ENCODE results near the gene ZFP1.

DNA sequence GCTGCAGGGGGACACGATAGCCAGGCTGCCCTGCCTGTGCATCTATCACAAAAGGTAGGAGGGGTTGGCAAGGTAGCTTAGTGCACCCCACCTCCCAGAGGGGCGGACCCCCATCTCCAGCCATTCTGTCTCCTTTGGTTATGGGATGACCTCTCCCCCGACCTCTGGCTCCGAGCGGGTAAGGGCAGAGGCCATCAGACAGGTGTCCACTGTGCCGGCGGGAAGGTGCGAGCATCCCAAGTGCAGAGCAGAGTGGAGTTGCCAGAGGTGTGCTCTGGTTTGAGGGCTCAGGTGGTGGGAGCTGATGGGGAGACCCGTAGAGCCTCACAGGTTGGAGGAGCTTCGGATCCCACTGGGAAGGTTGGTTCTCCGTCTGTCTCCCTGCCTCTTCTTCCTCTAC is 43.5 kb upstream of the ZFP1 start:
- TF ChIP-seq, protein P1, sequence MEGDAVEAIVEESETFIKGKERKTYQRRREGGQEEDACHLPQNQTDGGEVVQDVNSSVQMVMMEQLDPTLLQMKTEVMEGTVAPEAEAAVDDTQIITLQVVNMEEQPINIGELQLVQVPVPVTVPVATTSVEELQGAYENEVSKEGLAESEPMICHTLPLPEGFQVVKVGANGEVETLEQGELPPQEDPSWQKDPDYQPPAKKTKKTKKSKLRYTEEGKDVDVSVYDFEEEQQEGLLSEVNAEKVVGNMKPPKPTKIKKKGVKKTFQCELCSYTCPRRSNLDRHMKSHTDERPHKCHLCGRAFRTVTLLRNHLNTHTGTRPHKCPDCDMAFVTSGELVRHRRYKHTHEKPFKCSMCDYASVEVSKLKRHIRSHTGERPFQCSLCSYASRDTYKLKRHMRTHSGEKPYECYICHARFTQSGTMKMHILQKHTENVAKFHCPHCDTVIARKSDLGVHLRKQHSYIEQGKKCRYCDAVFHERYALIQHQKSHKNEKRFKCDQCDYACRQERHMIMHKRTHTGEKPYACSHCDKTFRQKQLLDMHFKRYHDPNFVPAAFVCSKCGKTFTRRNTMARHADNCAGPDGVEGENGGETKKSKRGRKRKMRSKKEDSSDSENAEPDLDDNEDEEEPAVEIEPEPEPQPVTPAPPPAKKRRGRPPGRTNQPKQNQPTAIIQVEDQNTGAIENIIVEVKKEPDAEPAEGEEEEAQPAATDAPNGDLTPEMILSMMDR (conservative IDR thresholded peaks at IDR 0.05; ENCODE audit: low read depth, low read length): no peak
- TF ChIP-seq RCOR1 (IDR thresholded peaks at IDR 0.05; ENCODE audit: insufficient replicate concordance, low read length) (no peak), FOS (IDR thresholded peaks at IDR 0.05; ENCODE audit: low read depth, low read length) (no peak), SMC3 (IDR thresholded peaks at IDR 0.05; ENCODE audit: low read depth, low read length) (no peak)

Measured in IMR-90 (cell line).